HG02623 (cell line): ENCODE data around the gene EIF4EBP3.
"Not testable (repeated sequence)": the region's sequence is repeated elsewhere in the genome, so short reads cannot be mapped to it uniquely, and the experiment has no call there.

Source experiments
- ATAC-seq: cut with Tn5 transposase; IDR thresholded peaks from one replicate; pipeline ENCODE4 v1.9.1; 2021; ENCODE audit warnings: moderate library complexity; ENCODE audit not compliant: unreplicated experiment

The EIF4EBP3 gene

DNA sequence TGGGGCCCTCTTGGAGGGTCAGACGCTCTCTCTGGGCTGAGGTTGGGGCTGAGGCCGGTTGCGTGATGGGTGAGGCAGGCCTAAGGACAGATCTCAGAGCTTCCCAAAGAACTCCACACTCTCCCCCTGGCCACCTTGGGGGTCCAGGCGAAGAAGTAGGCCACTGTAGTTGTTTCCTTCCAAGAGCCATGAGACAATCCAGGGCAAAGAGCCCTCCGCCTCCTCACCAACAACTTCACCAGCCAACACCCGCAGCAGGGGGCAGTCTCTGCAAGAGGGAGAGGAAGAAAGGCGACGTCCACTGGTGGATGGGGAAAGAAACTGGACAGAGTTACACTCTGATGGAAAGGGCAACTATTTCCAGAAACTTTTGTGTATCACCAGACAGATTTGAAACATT lies 27.8 kb downstream of the EIF4EBP3 start:
- ATAC-seq = no peak

DNA sequence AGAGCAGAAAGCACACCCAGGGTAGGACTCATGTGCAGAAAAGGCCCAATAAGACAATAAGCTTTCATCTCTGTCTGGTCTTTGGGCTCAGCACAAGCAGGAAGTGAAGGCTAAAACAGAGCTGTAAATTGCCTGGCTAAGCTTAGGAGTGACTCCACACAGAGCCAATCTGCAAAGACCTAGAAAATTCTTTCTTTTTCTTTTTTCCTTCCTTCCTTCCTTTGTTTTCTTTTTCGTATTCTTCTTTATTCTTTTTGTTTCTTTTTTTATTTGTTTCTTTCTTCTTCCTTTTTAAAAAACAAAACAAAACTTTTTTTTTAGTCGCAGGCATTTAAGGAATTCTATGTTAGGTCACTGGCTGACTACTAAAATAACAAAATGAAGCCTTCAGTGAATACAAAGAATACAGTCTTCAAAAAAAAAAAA lies 29.3 kb downstream of the EIF4EBP3 start:
- no peak for ATAC-seq

- not testable (repeated sequence) for ATAC-seq
Observed at GRCh38 chr5:140579188-140579747, 31.8 kb downstream of the EIF4EBP3 start.

- no peak for ATAC-seq
Observed at GRCh38 chr5:140587495-140587894, 40.0 kb downstream of the EIF4EBP3 start.

GRCh38 chr5:140588311-140589070 lies 41.0 kb downstream of the EIF4EBP3 start:
- ATAC-seq = no peak

GRCh38 chr5:140590861-140591260 lies 43.4 kb downstream of the EIF4EBP3 start:
- no peak for ATAC-seq

- no peak for ATAC-seq
Observed at GRCh38 chr5:140591747-140592372, 44.4 kb downstream of the EIF4EBP3 start.

GRCh38 chr5:140593070-140593469 lies 45.6 kb downstream of the EIF4EBP3 start:
- not testable (repeated sequence) for ATAC-seq

DNA sequence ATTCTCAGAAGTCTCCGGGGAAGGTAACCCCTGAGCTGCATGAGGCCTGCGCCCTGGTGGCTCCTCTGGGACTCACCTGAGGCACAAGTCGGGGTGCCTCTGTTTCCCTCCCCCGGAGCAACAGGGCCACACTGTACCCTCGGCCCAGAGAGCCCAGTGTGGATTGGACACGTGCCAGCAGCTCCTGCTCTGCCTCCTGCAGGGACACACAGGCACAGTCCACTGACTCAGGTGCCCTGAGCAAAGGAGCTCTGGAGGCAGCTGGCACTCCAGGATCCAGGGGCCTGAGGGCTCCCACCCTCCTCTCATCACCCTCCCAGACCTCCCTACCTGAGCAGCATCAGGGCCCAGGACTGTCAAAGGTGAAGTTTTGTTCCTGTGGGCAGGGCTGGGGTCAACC lies 46.7 kb downstream of the EIF4EBP3 start:
- ATAC-seq = no peak

- no peak for ATAC-seq
Observed at GRCh38 chr5:140595538-140596300, 48.3 kb downstream of the EIF4EBP3 start.

DNA sequence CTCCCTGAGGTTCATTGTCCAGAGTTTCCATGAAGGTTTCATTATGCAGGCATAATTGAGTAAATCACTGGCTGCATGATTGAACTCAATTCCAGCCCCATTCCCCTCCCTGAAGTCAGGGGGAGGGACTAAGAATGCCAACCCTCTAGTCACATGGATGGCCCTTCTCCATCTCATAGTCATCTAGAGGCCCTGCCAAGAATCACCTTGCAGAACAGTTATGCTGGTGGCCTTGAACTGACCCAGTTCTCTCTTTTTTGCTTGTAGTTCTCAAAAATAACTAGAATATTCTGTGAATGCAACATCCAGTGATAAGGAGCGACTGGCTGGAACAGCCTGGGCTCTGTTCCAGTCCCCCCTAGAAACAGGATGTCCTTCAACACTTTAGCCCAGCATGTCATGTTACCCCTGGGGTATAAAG lies 48.9 kb downstream of the EIF4EBP3 start:
- no peak for ATAC-seq

- no peak for ATAC-seq
Observed at GRCh38 chr5:140598836-140599235, 51.4 kb downstream of the EIF4EBP3 start.
